Raji (cell line): Measurements from ENCODE around the gene DBNDD1.

Source experiments
- POLR2A ChIP-seq: IDR thresholded peaks from 2 replicates; pipeline ENCODE4 v1.6.1; 2011; ENCODE audit warnings: low read depth, low read length, control low read depth; ENCODE audit not compliant: insufficient read depth

DBNDD1 gene, protein sequence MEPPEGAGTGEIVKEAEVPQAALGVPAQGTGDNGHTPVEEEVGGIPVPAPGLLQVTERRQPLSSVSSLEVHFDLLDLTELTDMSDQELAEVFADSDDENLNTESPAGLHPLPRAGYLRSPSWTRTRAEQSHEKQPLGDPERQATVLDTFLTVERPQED

GRCh38 chr16:90018652-90019542 is at the start of gene DBNDD1:
Gene DBNDD1, minus strand, starts transcription at chr16:90019456. Its CDS starts 115 bp downstream, at chr16:90019341.
- no peak for TF ChIP-seq POLR2A

DNA sequence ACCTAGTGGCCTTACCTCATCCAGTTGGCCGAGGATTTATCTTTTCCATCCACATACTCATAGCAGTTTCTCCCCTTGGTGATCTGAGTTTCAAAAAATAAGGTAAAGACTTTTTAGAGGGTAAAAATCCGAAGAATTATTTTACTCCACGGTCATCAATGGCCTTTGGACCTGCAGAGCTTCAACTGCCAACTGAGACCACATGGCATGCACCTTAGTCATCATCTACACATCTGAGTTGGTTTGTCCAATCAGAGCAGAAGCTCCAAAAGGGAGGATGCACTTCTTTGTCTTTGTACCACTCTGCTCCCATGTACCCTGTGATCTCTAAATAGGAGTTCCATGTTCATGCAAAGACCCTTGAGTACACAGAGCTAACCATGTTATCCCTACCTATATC is 42.2 kb upstream of the DBNDD1 start:
- TF ChIP-seq POLR2A: no peak

DNA sequence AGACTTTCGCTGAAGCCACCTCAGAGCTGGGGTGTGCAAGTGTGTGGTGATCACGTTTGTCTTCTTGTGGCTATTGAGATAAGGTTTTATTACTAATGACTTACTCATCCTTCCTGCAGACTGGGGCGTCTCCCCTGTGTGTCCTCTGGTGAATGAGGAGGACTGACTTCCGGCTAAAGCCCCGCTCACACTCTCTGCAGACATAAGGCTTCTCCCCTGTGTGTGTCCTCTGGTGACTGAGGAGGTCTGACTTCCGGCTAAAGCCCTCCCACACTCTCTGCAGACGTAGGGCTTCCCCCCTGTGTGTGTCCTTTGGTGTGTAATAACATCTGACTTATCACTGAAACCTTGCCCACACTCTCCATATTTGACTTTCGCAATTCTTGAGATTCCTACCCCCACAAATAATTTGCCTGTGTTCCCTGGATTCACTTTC is 38.5 kb upstream of the DBNDD1 start:
- no peak for TF ChIP-seq POLR2A

DNA sequence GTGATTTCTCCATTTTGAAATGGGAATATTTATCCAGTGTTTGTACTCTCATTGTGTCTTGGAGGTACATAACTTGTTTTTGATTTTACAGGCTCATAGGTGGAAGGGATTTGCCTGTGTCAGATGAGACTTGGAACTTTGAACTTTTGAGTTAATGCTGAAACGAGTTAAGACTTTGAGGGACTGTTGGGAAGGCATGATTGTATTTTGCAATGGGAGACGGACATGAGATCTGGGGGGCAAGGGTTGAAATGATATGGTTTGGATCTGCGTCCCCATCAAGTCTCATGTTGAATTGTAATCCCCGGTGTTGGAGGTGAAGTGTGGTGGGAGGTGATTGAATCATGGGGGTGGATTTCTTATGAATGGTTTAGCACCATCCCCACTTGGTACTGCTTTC is 36.1 kb upstream of the DBNDD1 start:
- TF ChIP-seq POLR2A: no peak

DNA sequence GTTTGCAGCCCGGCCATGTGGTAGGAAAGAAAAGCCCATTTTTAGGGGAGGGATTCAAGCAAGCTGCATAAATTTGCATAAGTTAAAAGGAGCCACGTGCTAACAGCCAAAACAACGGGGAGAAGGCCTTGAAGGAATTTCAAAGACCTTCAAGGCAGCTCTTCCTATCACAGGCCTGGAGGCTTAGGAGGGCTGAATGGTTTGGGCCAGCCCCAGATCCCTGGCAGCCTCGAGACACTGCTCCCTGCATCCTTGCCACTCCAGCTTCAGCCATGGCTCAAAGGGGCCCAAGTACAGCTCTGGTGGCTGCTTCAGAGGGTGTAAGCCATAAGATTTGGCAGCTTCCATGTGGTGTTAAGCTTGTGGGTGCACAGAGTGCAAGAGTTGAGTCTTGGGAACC is 35.3 kb upstream of the DBNDD1 start:
- TF ChIP-seq POLR2A: no peak

- TF ChIP-seq POLR2A: no peak
Observed at GRCh38 chr16:90053902-90054500, 34.7 kb upstream of the DBNDD1 start.

DNA sequence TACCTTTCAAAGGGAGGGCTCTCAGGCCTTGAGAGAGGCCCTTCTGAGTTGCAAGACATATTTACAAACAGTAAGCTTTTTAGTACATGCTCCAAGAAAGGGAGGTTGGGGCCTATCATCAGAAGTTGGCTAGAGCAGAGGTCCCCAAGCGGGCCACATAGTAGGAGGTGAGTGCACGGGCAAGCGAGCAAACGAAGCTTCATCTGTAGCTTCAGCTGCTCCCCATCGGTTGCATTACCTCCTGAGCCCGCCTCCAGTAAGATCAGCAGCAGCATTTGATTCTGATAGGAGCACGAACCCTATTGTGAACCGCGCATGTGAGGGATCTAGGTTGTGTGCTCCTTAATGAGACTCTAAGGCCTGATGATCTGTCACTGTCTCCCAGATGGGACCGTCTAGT is 31.7 kb upstream of the DBNDD1 start:
- TF ChIP-seq POLR2A: no peak

GRCh38 chr16:90048737-90049330 is 29.6 kb upstream of the DBNDD1 start:
- no peak for TF ChIP-seq POLR2A

- no peak for TF ChIP-seq POLR2A
Observed at GRCh38 chr16:90048347-90048722, 29.1 kb upstream of the DBNDD1 start.

GRCh38 chr16:90047714-90048346 is 28.6 kb upstream of the DBNDD1 start:
- TF ChIP-seq POLR2A: no peak

DNA sequence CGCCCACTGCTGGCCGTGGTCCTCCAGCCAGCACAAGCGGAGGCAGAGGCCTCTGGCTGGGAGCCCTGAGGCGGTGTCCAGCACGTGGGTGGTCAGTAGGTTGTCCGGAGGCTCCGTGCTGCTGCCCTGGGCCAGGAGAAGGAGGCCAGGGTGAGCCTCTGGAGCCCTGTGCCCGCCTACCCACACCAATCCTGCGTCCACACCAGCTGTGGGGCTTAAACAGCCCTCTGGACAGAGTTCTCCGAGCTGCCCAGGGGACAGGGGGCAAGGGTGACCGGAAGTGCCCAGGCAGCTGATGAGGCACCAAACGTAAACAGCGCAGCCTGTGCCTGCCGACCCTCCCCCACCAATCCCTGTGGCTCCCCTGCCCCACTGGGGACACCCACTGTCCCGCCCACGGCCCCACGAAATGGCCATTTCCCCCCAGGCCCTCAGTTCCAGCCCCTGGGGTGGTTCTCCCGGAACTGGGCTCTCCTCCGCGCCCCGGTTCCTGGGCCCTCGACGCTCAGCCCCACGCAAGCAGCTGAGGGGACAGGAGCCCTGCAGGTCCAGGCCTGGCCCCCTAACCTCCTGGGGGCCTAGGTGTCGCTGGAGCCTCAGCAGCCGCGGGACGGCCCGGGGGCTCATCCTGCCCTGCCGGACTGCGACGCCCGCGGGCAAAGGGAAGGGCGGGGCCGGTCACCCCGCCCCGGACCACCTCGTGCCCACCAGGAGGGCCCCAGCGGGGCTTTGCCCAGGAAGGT is 27.9 kb upstream of the DBNDD1 start:
- no peak for TF ChIP-seq POLR2A

- TF ChIP-seq POLR2A: no peak
Observed at GRCh38 chr16:90046122-90046970, 27.1 kb upstream of the DBNDD1 start.

DNA sequence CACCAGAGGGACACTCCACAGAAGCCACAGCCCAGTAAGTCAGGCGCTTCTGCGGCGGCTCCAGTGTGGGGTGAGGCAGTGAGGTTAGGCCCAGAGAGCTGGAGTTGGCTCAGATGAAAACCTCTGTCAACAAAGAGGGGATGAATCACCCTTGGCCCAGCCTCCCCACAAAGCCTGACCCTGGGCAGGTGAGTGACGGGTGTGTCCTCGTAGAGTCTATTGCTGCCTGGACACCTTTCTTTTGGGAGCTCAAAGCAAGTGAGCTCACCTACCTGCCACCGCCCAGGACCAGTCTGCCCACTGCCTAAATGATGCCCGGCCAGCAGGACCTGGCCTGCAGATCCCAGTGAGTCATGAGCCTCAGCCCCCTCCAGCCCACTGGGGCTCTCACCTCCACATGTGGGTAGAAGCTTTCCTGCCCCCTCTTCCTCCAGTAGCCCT is 24.9 kb upstream of the DBNDD1 start:
- no peak for TF ChIP-seq POLR2A

DNA sequence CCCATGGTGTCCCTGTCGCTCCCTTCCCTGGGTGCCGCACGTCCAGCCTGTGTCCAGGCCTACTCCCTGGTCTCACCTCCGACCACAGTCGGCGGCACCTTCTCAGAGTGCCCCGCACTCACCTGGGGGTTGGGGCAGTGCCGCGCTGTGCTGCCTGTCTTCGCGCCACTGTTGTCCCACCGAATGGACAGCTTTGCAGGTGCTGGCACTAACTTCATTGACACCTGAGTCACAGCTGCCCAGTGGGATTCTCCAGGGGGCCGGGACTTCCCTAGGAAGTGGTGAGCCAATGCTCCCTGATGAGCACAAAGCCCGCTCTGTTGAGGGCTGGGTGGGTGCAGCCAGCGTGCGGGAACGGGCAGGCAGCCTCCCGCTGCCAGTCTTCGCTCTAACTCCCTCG is 24.3 kb upstream of the DBNDD1 start:
- no peak for TF ChIP-seq POLR2A

- TF ChIP-seq POLR2A: no peak
Observed at GRCh38 chr16:90042946-90043514, 23.8 kb upstream of the DBNDD1 start.
